ENCODE measurements around the gene COQ3.

DNA sequence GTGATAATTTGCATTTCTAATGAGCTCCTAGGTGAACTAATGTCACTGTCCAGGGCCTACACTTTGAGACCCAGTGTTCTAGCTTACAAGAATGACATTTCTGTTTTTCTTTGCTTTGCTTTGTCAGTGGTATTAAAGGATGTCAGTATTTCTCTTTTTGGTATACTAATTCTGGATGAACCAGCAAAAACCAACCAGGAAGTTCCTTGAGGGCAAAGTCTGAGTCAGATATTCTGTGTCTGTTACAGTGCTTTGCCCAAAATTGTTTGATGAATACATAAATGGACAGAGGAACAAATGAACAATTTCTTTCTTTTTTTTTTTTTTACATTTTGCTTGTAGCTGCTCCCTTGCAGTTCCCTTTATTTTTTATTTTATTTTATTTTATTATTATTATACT lies 15.4 kb downstream of the COQ3 start:
- no peak for TF ChIP-seq RARB (CRISPR knock-in tag; IDR thresholded peaks at IDR 0.05)
- TF ChIP-seq ZC3H10 (CRISPR knock-in tag; IDR thresholded peaks at IDR 0.05), result no peak
- TF ChIP-seq ZNF70 (CRISPR knock-in tag; IDR thresholded peaks at IDR 0.05), result no peak
- no peak for TF ChIP-seq ZNF565 (CRISPR knock-in tag; conservative IDR thresholded peaks at IDR 0.05; ENCODE audit: low read depth)
- no peak for TF ChIP-seq ESRRG (CRISPR knock-in tag; IDR thresholded peaks at IDR 0.05)
- TF ChIP-seq TOX (CRISPR knock-in tag; IDR thresholded peaks at IDR 0.05; ENCODE audit: borderline replicate concordance), result no peak
- TF ChIP-seq TSHZ2 (CRISPR knock-in tag; IDR thresholded peaks at IDR 0.05), result no peak
- TF ChIP-seq ZFP3 (CRISPR knock-in tag; IDR thresholded peaks at IDR 0.05), result no peak
- no peak for TF ChIP-seq PATZ1 (CRISPR knock-in tag; IDR thresholded peaks at IDR 0.05; ENCODE audit: borderline replicate concordance)
- TF ChIP-seq, protein P1, sequence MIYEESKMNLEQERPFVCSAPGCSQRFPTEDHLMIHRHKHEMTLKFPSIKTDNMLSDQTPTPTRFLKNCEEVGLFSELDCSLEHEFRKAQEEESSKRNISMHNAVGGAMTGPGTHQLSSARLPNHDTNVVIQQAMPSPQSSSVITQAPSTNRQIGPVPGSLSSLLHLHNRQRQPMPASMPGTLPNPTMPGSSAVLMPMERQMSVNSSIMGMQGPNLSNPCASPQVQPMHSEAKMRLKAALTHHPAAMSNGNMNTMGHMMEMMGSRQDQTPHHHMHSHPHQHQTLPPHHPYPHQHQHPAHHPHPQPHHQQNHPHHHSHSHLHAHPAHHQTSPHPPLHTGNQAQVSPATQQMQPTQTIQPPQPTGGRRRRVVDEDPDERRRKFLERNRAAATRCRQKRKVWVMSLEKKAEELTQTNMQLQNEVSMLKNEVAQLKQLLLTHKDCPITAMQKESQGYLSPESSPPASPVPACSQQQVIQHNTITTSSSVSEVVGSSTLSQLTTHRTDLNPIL (CRISPR knock-in tag; IDR thresholded peaks at IDR 0.05; ENCODE audit: low read depth), result no peak
- no peak for TF ChIP-seq BACH2 (CRISPR knock-in tag; IDR thresholded peaks at IDR 0.05; ENCODE audit: borderline replicate concordance)
